SK-N-SH treated with all-trans-retinoic acid at 6 μM for 48 hours (cell line): ENCODE data around the gene RBM28.

Experiments used
- CSRNP3 ChIP-seq: fragments of 250-450 bp; sonication (Bioruptor Pico); IDR thresholded peaks from 2 replicates; pipeline ENCODE4 v1.5.1; 2021; ENCODE audit warnings: mild to moderate bottlenecking, moderate library complexity
- SNAI2 ChIP-seq: fragments of 250-450 bp; sonication (Bioruptor Pico); IDR thresholded peaks from 2 replicates; pipeline ENCODE4 v1.5.0; 2020; ENCODE audit warnings: mild to moderate bottlenecking, moderate library complexity
- ZC3H10 ChIP-seq: fragments of 250-450 bp; sonication (Bioruptor Pico); IDR thresholded peaks from 2 replicates; pipeline ENCODE4 v1.5.1; 2021; ENCODE audit warnings: mild to moderate bottlenecking, moderate library complexity
- ZFP3 ChIP-seq: fragments of 250-450 bp; sonication (Bioruptor Pico); IDR thresholded peaks from 2 replicates; pipeline ENCODE4 v1.5.0; 2020; ENCODE audit warnings: mild to moderate bottlenecking, moderate library complexity

GRCh38 chr7:128390871-128391565, 47.3 kb upstream of the RBM28 start:
- no peak for TF ChIP-seq ZC3H10
- no peak for TF ChIP-seq SNAI2 (CRISPR knock-in tag)
- no peak for TF ChIP-seq CSRNP3
- TF ChIP-seq ZFP3 = no peak
